HCT116 (cell line): ENCODE results near the gene IFIT3. TPM values are rescaled to one million over a fixed set of nuclear protein-coding genes. Genes with fewer than 3 reads are reported as not detected.
A peak's percentile ranks its signal among the peaks of the same experiment; 100 is the strongest.

Experiments used
- ATAC-seq: fragments of 200-7000 bp; cut with Tn5 transposase; 2 replicates; pipeline ENCODE4 v1.9.1; 2020; ENCODE audit warnings: mild to moderate bottlenecking, moderate library complexity
- BruUV-seq: library from RNA; stranded (reverse); fragments of 400-500 nt; replicated peaks from 2 replicates; lab custom pipeline; 2021; lab: Mats Ljungman, UMichigan
- CTCF ChIA-PET: fragments of 300-600 bp; sonication (Branson Sonifier 250); formaldehyde crosslinking; loops from one replicate; lab custom pipeline; 2021; ENCODE audit warnings: antibody characterized with exemption; lab: Charles Lee
- POLR2A ChIA-PET: fragments of 300-600, 350-600 bp; sonication (Branson Sonifier 250); formaldehyde crosslinking; loops from one replicate; lab custom pipeline; 2021; ENCODE audit warnings: antibody characterized with exemption; lab: Charles Lee
- RAD21 ChIA-PET, 2 experiments: fragments of 300-600 bp; sonication (Branson Sonifier 250); formaldehyde crosslinking; loops; one replicate each; lab custom pipeline; 2023; ENCODE audit warnings: low total read pairs in 2 of 2; ENCODE audit not compliant: uncharacterized antibody in 2 of 2, unreplicated experiment in 2 of 2, low non-redundant PET in 1 of 2; lab: Charles Lee
- DNase-seq: peaks from one replicate; pipeline ENCODE4 v3.0.0-alpha.2; 2010; ENCODE audit warnings: low read depth, low spot score
- H2AFZ ChIP-seq: fragments of 200-600 bp; shearing (Covaris generic), sonication (generic); 2 replicates; pipeline ENCODE4 v1.6.1; 2017; ENCODE audit warnings: low read depth, mixed run types, mixed read lengths, antibody characterized with exemption, low read length; ENCODE audit not compliant: poor library complexity, severe bottlenecking
- H3K27ac ChIP-seq: 2 replicates; pipeline ENCODE4 v1.5.1; 2012; ENCODE audit warnings: low read depth, low read length
- H3K27me3 ChIP-seq: fragments of 200-600 bp; sonication (generic); 2 replicates; pipeline ENCODE4 v1.6.1; 2016; ENCODE audit warnings: mixed run types, low read length, mixed read lengths; ENCODE audit not compliant: insufficient read depth
- H3K36me3 ChIP-seq, 2 experiments: fragments of 200-500 bp in 1 of 2; fragments of 200-600 bp in 1 of 2; sonication (Bioruptor generic) in 1 of 2; sonication (generic) in 1 of 2; 2 replicates each; pipeline versions ENCODE4 v1.5.1 to v1.6.1; 2014 to 2016; ENCODE audit warnings: low read length in 2 of 2, inconsistent platforms in 1 of 2, mixed read lengths in 1 of 2, mixed run types in 1 of 2; ENCODE audit not compliant: insufficient read depth in 2 of 2, control insufficient read depth in 1 of 2
- H3K4me1 ChIP-seq, 2 experiments: fragments of 200-600 bp in 1 of 2; sonication (generic) in 1 of 2; 2 replicates each; pipeline versions ENCODE4 v1.5.1 to v1.6.1; 2012 to 2017; ENCODE audit warnings: low read length in 2 of 2, inconsistent platforms in 1 of 2, mild to moderate bottlenecking in 1 of 2, mixed read lengths in 1 of 2, mixed run types in 1 of 2, moderate library complexity in 1 of 2; ENCODE audit not compliant: insufficient read depth in 2 of 2, control insufficient read depth in 1 of 2
- H3K4me2 ChIP-seq: fragments of 200-600 bp; sonication (generic); 2 replicates; pipeline ENCODE4 v1.6.1; 2017; ENCODE audit warnings: mixed run types, low read length, mixed read lengths
- H3K4me3 ChIP-seq, 2 experiments: fragments of 200-600 bp in 1 of 2; sonication (generic) in 1 of 2; replicated peaks in 1 of 2; 2 replicates each; pipeline ENCODE4 v1.5.1; 2011 to 2016; ENCODE audit warnings: low read length in 2 of 2, control low read depth in 1 of 2, low read depth in 1 of 2, mild to moderate bottlenecking in 1 of 2, mixed read lengths in 1 of 2, mixed run types in 1 of 2
- H3K79me2 ChIP-seq: fragments of 200-600 bp; sonication (generic); 2 replicates; pipeline ENCODE4 v1.6.1; 2017; ENCODE audit warnings: mild to moderate bottlenecking, mixed run types, low read length, moderate library complexity, mixed read lengths; ENCODE audit not compliant: insufficient read depth
- H3K9ac ChIP-seq: fragments of 200-600 bp; sonication (generic); 2 replicates; pipeline ENCODE4 v1.6.1; 2016; ENCODE audit warnings: low read length, mixed read lengths
- H3K9me2 ChIP-seq: fragments of 200-600 bp; sonication (generic), shearing (Covaris generic); 2 replicates; pipeline ENCODE4 v1.6.1; 2017; ENCODE audit warnings: mixed run types, mild to moderate bottlenecking, moderate library complexity; ENCODE audit not compliant: insufficient read depth
- H3K9me3 ChIP-seq, 2 experiments: fragments of 200-500 bp in 1 of 2; fragments of 200-600 bp in 1 of 2; sonication (Bioruptor generic) in 1 of 2; sonication (generic) in 1 of 2; 2 replicates each; pipeline ENCODE4 v1.6.1; 2014 to 2017; ENCODE audit warnings: low read length in 2 of 2, mixed read lengths in 2 of 2, inconsistent platforms in 1 of 2, low read depth in 1 of 2, mild to moderate bottlenecking in 1 of 2, mixed run types in 1 of 2, moderate library complexity in 1 of 2; ENCODE audit not compliant: control insufficient read depth in 1 of 2, insufficient read depth in 1 of 2
- H4K20me1 ChIP-seq: fragments of 200-600 bp; sonication (generic), shearing (Covaris generic); 2 replicates; pipeline ENCODE4 v1.6.1; 2017; ENCODE audit warnings: mixed run types, mild to moderate bottlenecking, moderate library complexity; ENCODE audit not compliant: insufficient read depth
- ELF1 ChIP-seq: IDR thresholded peaks from 2 replicates; pipeline ENCODE4 v1.6.1; 2012; ENCODE audit warnings: low read depth, borderline replicate concordance
- RAD21 ChIP-seq: IDR thresholded peaks from 2 replicates; pipeline ENCODE4 v1.6.1; 2012; ENCODE audit warnings: low read depth, mild to moderate bottlenecking
- intact Hi-C: fragments of 100-400 bp; cut with micrococcal nuclease; formaldehyde crosslinking; loops from 2 replicates; pipeline ENCODE4 v1.10.0; 2022
- total RNA-seq: library from RNA; stranded (reverse); gene quantifications from one replicate; pipeline ENCODE4 v1.2.1, GENCODE V29; 2021; ENCODE audit not compliant: unreplicated experiment
- TF ChIP-seq, protein P1 (sequence below), 3 experiments: fragments of 200-600 bp in 1 of 3; sonication (generic) in 1 of 3; IDR thresholded peaks in 2 of 3; conservative IDR thresholded peaks in 1 of 3; 2 replicates each; pipeline ENCODE4 v1.5.1; 2012 to 2017; ENCODE audit warnings: low read depth in 2 of 3, low read length in 2 of 3, antibody characterized with exemption in 1 of 3, borderline replicate concordance in 1 of 3, control low read depth in 1 of 3, mild to moderate bottlenecking in 1 of 3, mixed read lengths in 1 of 3, mixed run types in 1 of 3, moderate library complexity in 1 of 3; ENCODE audit not compliant: insufficient read depth in 1 of 3

Gene IFIT3
- total RNA-seq, 1 experiment from 2014 or later = 1.1 TPM

DNA sequence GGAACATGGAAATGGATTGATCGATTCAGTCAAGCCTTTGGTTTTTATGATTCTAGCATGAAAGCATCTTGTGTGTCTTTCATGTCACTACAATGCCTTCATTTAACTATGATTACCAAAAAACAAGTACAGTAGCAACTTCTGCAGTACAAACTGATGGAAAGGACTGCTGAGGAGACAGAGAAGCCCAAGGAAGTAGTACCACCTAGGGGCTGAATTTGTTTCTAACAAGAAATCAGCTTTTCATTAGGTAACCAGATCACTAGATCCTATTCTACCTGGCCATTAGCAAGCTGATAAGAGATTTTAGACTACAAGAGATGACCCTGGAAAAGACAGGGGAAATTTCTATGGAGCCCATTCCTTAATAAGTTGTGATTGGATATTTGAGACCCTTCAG lies 61.5 kb downstream of the IFIT3 start:
- ChIA-PET POLR2A (no interaction called here), CTCF (interaction anchor here (1.0 to 3.0 kb wide), 2 partner anchors 20 to 173 kb away, joined by 5 to 11 read pairs; no protein-coding TSS in a partner anchor)
- Histone ChIP-seq H3K27ac (no peak overlapping the region), H2AFZ (peak overlapping the region; percentile 5), H3K4me1 (peaks cover 2 to 11% of the 10 kb centered on the region in 2 experiments; a peak in 3 of 4 replicates), H3K9ac (no peak overlapping the region), H3K9me3 (no peaks in the 10 kb centered on the region), H3K9me2 (no peaks in the 10 kb centered on the region)
- TF ChIP-seq RAD21 (peak; percentile 81), ELF1 (no peak)
- TF ChIP-seq, protein P1, sequence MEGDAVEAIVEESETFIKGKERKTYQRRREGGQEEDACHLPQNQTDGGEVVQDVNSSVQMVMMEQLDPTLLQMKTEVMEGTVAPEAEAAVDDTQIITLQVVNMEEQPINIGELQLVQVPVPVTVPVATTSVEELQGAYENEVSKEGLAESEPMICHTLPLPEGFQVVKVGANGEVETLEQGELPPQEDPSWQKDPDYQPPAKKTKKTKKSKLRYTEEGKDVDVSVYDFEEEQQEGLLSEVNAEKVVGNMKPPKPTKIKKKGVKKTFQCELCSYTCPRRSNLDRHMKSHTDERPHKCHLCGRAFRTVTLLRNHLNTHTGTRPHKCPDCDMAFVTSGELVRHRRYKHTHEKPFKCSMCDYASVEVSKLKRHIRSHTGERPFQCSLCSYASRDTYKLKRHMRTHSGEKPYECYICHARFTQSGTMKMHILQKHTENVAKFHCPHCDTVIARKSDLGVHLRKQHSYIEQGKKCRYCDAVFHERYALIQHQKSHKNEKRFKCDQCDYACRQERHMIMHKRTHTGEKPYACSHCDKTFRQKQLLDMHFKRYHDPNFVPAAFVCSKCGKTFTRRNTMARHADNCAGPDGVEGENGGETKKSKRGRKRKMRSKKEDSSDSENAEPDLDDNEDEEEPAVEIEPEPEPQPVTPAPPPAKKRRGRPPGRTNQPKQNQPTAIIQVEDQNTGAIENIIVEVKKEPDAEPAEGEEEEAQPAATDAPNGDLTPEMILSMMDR (IDR thresholded peaks at IDR 0.05 in 2 of 3, conservative IDR thresholded peaks at IDR 0.05 in 1 of 3; ENCODE audit: borderline replicate concordance in 1 of 3, insufficient read depth in 1 of 3, low read depth in 2 of 3, low read length in 2 of 3) = peak in 2 of 3 experiments; percentile 44 to 70; a peak in 3 of 6 replicates
- TF ChIP-seq, all 23 proteins: peak for 2
- RAD21 ChIA-PET = no interaction called here
- no peaks in the 10 kb centered on the region for H4K20me1 ChIP-seq
- no peak overlapping the region for H3K4me2 ChIP-seq
- no peak overlapping the region for H3K4me3 ChIP-seq
- BruUV-seq = no TSS peak
- H3K27me3 ChIP-seq = no peaks in the 10 kb centered on the region
- no peaks in the 10 kb centered on the region for H3K36me3 ChIP-seq
- H3K79me2 ChIP-seq = no peaks in the 10 kb centered on the region
- DNase-seq (peak; percentile 22), ATAC-seq (peak; percentile 38; the same call in 1 of the 2 replicates)
- intact Hi-C loops = loop anchor here (1.0 kb wide), 1 partner anchor 172 kb away; no protein-coding TSS in a partner anchor

Other genes starting within 250 kb of the IFIT3 start
- not detected for gene CH25H, start 120.7 kb upstream of the IFIT3 start, total RNA-seq
- gene LIPA, start 76.2 kb upstream of the IFIT3 start, total RNA-seq = 27.1 TPM
- 1.0 TPM for gene IFIT2, start 26.0 kb upstream of the IFIT3 start, total RNA-seq
- not detected for gene IFIT1B, start 50.1 kb downstream of the IFIT3 start, total RNA-seq
- 3.6 TPM for gene IFIT1, start 64.6 kb downstream of the IFIT3 start, total RNA-seq
- gene IFIT5, start 86.6 kb downstream of the IFIT3 start, total RNA-seq = 11.1 TPM
- not detected for gene SLC16A12, start 207.6 kb downstream of the IFIT3 start, total RNA-seq